Measurements from ENCODE around the gene LDLRAD4.
"Not testable (repeated sequence)": the region's sequence is repeated elsewhere in the genome, so short reads cannot be mapped to it uniquely, and the experiment has no call there.

LDLRAD4 gene

GRCh38 chr18:13338318-13338717, 119.8 kb downstream of the LDLRAD4 start:
- DNase-seq (ENCODE audit: low read depth), result no peak

GRCh38 chr18:13339653-13340052, 121.1 kb downstream of the LDLRAD4 start:
- DNase-seq (ENCODE audit: low read depth), result no peak

- not testable (repeated sequence) for DNase-seq (ENCODE audit: low read depth)
Observed at GRCh38 chr18:13346449-13346848, 127.9 kb downstream of the LDLRAD4 start.

GRCh38 chr18:13353084-13353823, 134.7 kb downstream of the LDLRAD4 start:
- no peak for DNase-seq (ENCODE audit: low read depth)

- no peak for DNase-seq (ENCODE audit: low read depth)
Observed at GRCh38 chr18:13354402-13354801, 135.8 kb downstream of the LDLRAD4 start.

- no peak for DNase-seq (ENCODE audit: low read depth)
Observed at GRCh38 chr18:13356032-13356431, 137.5 kb downstream of the LDLRAD4 start.

GRCh38 chr18:13357289-13357688, 138.7 kb downstream of the LDLRAD4 start:
- no peak for DNase-seq (ENCODE audit: low read depth)

GRCh38 chr18:13359210-13359609, 140.7 kb downstream of the LDLRAD4 start:
- DNase-seq (ENCODE audit: low read depth), result no peak

- DNase-seq (ENCODE audit: low read depth), result no peak
Observed at GRCh38 chr18:13361431-13361830, 142.9 kb downstream of the LDLRAD4 start.

GRCh38 chr18:13362051-13362450, 143.5 kb downstream of the LDLRAD4 start:
- DNase-seq (ENCODE audit: low read depth), result no peak

GRCh38 chr18:13362607-13363006, 144.0 kb downstream of the LDLRAD4 start:
- no peak for DNase-seq (ENCODE audit: low read depth)

GRCh38 chr18:13363359-13363758, 144.8 kb downstream of the LDLRAD4 start:
- DNase-seq (ENCODE audit: low read depth), result no peak

- no peak for DNase-seq (ENCODE audit: low read depth)
Observed at GRCh38 chr18:13364721-13365205, 146.2 kb downstream of the LDLRAD4 start.

- DNase-seq (ENCODE audit: low read depth), result no peak
Observed at GRCh38 chr18:13366131-13366530, 147.6 kb downstream of the LDLRAD4 start.

- no peak for DNase-seq (ENCODE audit: low read depth)
Observed at GRCh38 chr18:13366541-13366940, 148.0 kb downstream of the LDLRAD4 start.

- DNase-seq (ENCODE audit: low read depth), result no peak
Observed at GRCh38 chr18:13366962-13367892, 148.7 kb downstream of the LDLRAD4 start.

GRCh38 chr18:13368080-13368813, 149.7 kb downstream of the LDLRAD4 start:
- DNase-seq (ENCODE audit: low read depth), result no peak

GRCh38 chr18:13369353-13369752, 150.8 kb downstream of the LDLRAD4 start:
- no peak for DNase-seq (ENCODE audit: low read depth)

- DNase-seq (ENCODE audit: low read depth), result no peak
Observed at GRCh38 chr18:13369756-13370510, 151.4 kb downstream of the LDLRAD4 start.

- no peak for DNase-seq (ENCODE audit: low read depth)
Observed at GRCh38 chr18:13370995-13371625, 152.6 kb downstream of the LDLRAD4 start.

Measured in stimulated activated CD8-positive, alpha-beta memory T cell treated with anti-CD3 and anti-CD28 coated beads, Interleukin-12 subunit alpha, Interleukin-12 subunit beta, amount 100 ng/mL, for 4 hours (primary cell).